ENCODE results near the gene LRBA.
A peak's percentile ranks its signal among the peaks of the same experiment; 100 is the strongest.

LRBA gene

GRCh38 chr4:150232029-150232428 is 783.1 kb downstream of the LRBA start:
- DNase-seq (ENCODE audit: low read depth) = no peak
- TF ChIP-seq CTCF (IDR thresholded peaks at IDR 0.05; ENCODE audit: low read length, missing control alignments) = no peak
- no peak overlapping the region for H3K4me3 ChIP-seq (replicated peaks; ENCODE audit: low read depth, low read length)

- H3K4me3 ChIP-seq (replicated peaks; ENCODE audit: low read depth, low read length) = no peak overlapping the region
- TF ChIP-seq CTCF (IDR thresholded peaks at IDR 0.05; ENCODE audit: low read length, missing control alignments) = no peak
- no peak for DNase-seq (ENCODE audit: low read depth)
Observed at GRCh38 chr4:150231107-150231770, 783.8 kb downstream of the LRBA start.

- H3K4me3 ChIP-seq (replicated peaks; ENCODE audit: low read depth, low read length) = no peak overlapping the region
- DNase-seq (ENCODE audit: low read depth) = no peak
- TF ChIP-seq CTCF (IDR thresholded peaks at IDR 0.05; ENCODE audit: low read length, missing control alignments) = no peak
Observed at GRCh38 chr4:150230561-150230960, 784.5 kb downstream of the LRBA start.

- no peak for TF ChIP-seq CTCF (IDR thresholded peaks at IDR 0.05; ENCODE audit: low read length, missing control alignments)
- peak; percentile 86 for DNase-seq (ENCODE audit: low read depth)
Observed at GRCh38 chr4:150229520-150229919, 785.6 kb downstream of the LRBA start.

GRCh38 chr4:150224896-150225591 is 790.0 kb downstream of the LRBA start:
- DNase-seq (ENCODE audit: low read depth) = peak; percentile 83
- TF ChIP-seq CTCF (IDR thresholded peaks at IDR 0.05; ENCODE audit: low read length, missing control alignments) = no peak
- no peak overlapping the region for H3K4me3 ChIP-seq (replicated peaks; ENCODE audit: low read depth, low read length)

More at GRCh38 chr4:150229520-150229919, 785.6 kb downstream of the LRBA start:
- no peak overlapping the region for H3K4me3 ChIP-seq (replicated peaks; ENCODE audit: low read depth, low read length)

GRCh38 chr4:150219841-150220240 is 795.2 kb downstream of the LRBA start:
- no peak overlapping the region for H3K4me3 ChIP-seq (replicated peaks; ENCODE audit: low read depth, low read length)
- peak; percentile 26 for DNase-seq (ENCODE audit: low read depth)
- TF ChIP-seq CTCF (IDR thresholded peaks at IDR 0.05; ENCODE audit: low read length, missing control alignments) = no peak

Measured in fibroblast of pulmonary artery (primary cell).